OCI-LY3 (cell line): ENCODE results near the gene NCKAP5.

Experiments
- H2AFZ ChIP-seq: fragments of 200-600, 300-600 bp; shearing (Covaris generic); 2 replicates; pipeline ENCODE4 v1.6.0; 2014; ENCODE audit warnings: antibody characterized with exemption, low read depth, low read length
- H3K27ac ChIP-seq: fragments of 200-600, 300-600 bp; sonication (generic); 2 replicates; pipeline ENCODE4 v1.5.1; 2014; ENCODE audit warnings: mild to moderate bottlenecking, low read length, moderate library complexity, mixed read lengths
- H3K27me3 ChIP-seq: fragments of 200-600, 300-600 bp; sonication (generic); 2 replicates; pipeline ENCODE4 v1.6.1; 2014; ENCODE audit warnings: low read depth, low read length, mixed read lengths
- H3K36me3 ChIP-seq: fragments of 200-600, 300-600 bp; sonication (generic); replicated peaks from 2 replicates; pipeline ENCODE3; 2014; ENCODE audit warnings: low read depth, low read length, mixed read lengths
- H3K4me1 ChIP-seq: fragments of 300-600, 200-600 bp; sonication (generic); 2 replicates; pipeline ENCODE4 v1.6.1; 2014; ENCODE audit warnings: low read length, mixed read lengths
- H3K4me2 ChIP-seq: fragments of 200-600, 300-600 bp; sonication (generic); 2 replicates; pipeline ENCODE4 v1.6.1; 2014; ENCODE audit warnings: low read length, mixed read lengths
- H3K4me3 ChIP-seq: fragments of 300-600, 200-600 bp; sonication (generic); 2 replicates; pipeline ENCODE4 v1.5.1; 2014; ENCODE audit warnings: antibody characterized with exemption, mild to moderate bottlenecking, low read length, moderate library complexity
- H3K79me2 ChIP-seq: fragments of 300-600, 200-600 bp; shearing (Covaris generic); 2 replicates; pipeline ENCODE4 v1.6.1; 2014; ENCODE audit warnings: mild to moderate bottlenecking, low read length, mixed read lengths
- H3K9ac ChIP-seq: fragments of 300-600, 200-600 bp; shearing (Covaris generic); 2 replicates; pipeline ENCODE4 v1.6.0; 2014; ENCODE audit warnings: mild to moderate bottlenecking, low read length, moderate library complexity
- H3K9me3 ChIP-seq: fragments of 200-600, 300-600 bp; shearing (Covaris generic); 2 replicates; pipeline ENCODE4 v1.6.1; 2014; ENCODE audit warnings: low read length, mixed read lengths; ENCODE audit not compliant: insufficient read depth
- H4K20me1 ChIP-seq: fragments of 200-600, 300-600 bp; sonication (generic); 2 replicates; pipeline ENCODE4 v1.6.1; 2016; ENCODE audit warnings: low read length, mixed read lengths; ENCODE audit not compliant: insufficient read depth
- EZH2phosphoT487 ChIP-seq: fragments of 200-600 bp; shearing (Covaris generic); IDR thresholded peaks from 2 replicates; pipeline ENCODE4 v1.6.1; 2018; ENCODE audit warnings: antibody characterized with exemption, mixed run types, low read depth
- TF ChIP-seq, protein P1 (sequence below): fragments of 200-600, 300-600 bp; sonication (generic); IDR thresholded peaks from 2 replicates; pipeline ENCODE4 v1.5.1; 2014; ENCODE audit warnings: antibody characterized with exemption, low read length, low read depth

NCKAP5 gene

GRCh38 chr2:132733094-132733493 lies 835.2 kb downstream of the NCKAP5 start:
- Histone ChIP-seq H3K79me2 (no peaks in the 10 kb centered on the region), H3K4me2 (no peak overlapping the region), H3K9ac (no peak overlapping the region), H4K20me1 (no peaks in the 10 kb centered on the region), H3K27ac (no peak overlapping the region), H2AFZ (no peak overlapping the region), H3K36me3 (no peaks in the 10 kb centered on the region), H3K9me3 (no peaks in the 10 kb centered on the region), H3K27me3 (no peaks in the 10 kb centered on the region), H3K4me1 (no peaks in the 10 kb centered on the region), H3K4me3 (no peak overlapping the region)
- TF ChIP-seq EZH2phosphoT487 = no peak
- TF ChIP-seq, protein P1, sequence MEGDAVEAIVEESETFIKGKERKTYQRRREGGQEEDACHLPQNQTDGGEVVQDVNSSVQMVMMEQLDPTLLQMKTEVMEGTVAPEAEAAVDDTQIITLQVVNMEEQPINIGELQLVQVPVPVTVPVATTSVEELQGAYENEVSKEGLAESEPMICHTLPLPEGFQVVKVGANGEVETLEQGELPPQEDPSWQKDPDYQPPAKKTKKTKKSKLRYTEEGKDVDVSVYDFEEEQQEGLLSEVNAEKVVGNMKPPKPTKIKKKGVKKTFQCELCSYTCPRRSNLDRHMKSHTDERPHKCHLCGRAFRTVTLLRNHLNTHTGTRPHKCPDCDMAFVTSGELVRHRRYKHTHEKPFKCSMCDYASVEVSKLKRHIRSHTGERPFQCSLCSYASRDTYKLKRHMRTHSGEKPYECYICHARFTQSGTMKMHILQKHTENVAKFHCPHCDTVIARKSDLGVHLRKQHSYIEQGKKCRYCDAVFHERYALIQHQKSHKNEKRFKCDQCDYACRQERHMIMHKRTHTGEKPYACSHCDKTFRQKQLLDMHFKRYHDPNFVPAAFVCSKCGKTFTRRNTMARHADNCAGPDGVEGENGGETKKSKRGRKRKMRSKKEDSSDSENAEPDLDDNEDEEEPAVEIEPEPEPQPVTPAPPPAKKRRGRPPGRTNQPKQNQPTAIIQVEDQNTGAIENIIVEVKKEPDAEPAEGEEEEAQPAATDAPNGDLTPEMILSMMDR = no peak

DNA sequence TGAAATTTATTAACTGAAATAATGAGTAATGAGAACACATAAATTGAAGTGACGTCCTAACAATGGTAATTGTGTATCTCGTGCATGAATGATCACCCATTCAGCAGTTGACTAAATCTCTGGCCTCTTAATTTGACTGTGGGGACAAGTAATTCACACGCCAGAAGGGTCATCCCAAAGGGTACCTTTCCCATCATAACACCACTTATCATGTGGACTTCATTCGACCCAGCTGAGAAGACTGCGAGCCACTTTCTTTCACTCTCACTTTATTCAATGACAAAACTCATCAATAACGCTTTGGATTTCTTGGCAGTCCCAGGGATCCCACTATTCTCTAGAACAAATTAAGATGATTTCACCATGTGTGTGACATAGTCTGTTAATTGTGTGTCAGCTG lies 835.6 kb downstream of the NCKAP5 start:
- Histone ChIP-seq H3K27me3 (no peaks in the 10 kb centered on the region), H3K36me3 (no peaks in the 10 kb centered on the region), H2AFZ (no peak overlapping the region), H3K4me2 (no peak overlapping the region), H3K27ac (no peak overlapping the region), H3K4me1 (no peaks in the 10 kb centered on the region), H3K79me2 (no peaks in the 10 kb centered on the region), H3K9me3 (no peaks in the 10 kb centered on the region), H3K4me3 (no peak overlapping the region), H4K20me1 (no peaks in the 10 kb centered on the region), H3K9ac (no peak overlapping the region)
- no peak for TF ChIP-seq EZH2phosphoT487
- TF ChIP-seq, protein P1 = no peak

DNA sequence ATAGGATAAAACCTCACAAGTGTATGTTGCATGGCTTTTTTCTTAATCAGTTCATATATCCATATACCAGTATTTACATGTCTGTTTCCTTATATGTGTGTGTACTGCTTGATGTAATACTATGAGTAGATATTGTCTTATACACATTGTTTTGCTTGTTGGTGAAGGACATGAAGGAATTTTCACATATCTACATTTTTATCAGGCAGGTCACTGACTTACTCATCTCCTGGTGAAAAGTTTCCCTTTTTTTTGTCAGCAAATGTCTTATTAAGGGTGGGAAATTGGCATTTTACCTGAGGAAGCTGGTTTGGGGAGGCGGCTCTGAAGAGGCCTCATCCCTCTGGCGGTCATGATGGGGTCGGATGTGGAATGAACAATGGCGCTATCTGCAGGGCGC lies 836.8 kb downstream of the NCKAP5 start:
- H3K9ac ChIP-seq = no peak overlapping the region
- no peaks in the 10 kb centered on the region for H3K4me1 ChIP-seq
- no peak overlapping the region for H3K4me3 ChIP-seq
- H3K79me2 ChIP-seq = no peaks in the 10 kb centered on the region
- H3K36me3 ChIP-seq = no peaks in the 10 kb centered on the region
- H2AFZ ChIP-seq = no peak overlapping the region
- H3K27ac ChIP-seq = no peak overlapping the region
- no peak overlapping the region for H3K4me2 ChIP-seq
- H4K20me1 ChIP-seq = no peaks in the 10 kb centered on the region
- H3K9me3 ChIP-seq = no peaks in the 10 kb centered on the region
- TF ChIP-seq EZH2phosphoT487 = no peak
- TF ChIP-seq, protein P1 = no peak
- H3K27me3 ChIP-seq = no peaks in the 10 kb centered on the region

GRCh38 chr2:132730611-132731010 lies 837.7 kb downstream of the NCKAP5 start:
- H3K36me3 ChIP-seq = no peaks in the 10 kb centered on the region
- no peaks in the 10 kb centered on the region for H3K9me3 ChIP-seq
- H3K4me2 ChIP-seq = no peak overlapping the region
- no peak overlapping the region for H3K4me3 ChIP-seq
- H3K79me2 ChIP-seq = no peaks in the 10 kb centered on the region
- TF ChIP-seq EZH2phosphoT487 = no peak
- TF ChIP-seq, protein P1 = no peak
- no peak overlapping the region for H3K27ac ChIP-seq
- H3K27me3 ChIP-seq = no peaks in the 10 kb centered on the region; the same call in 1 of the 2 replicates
- H3K4me1 ChIP-seq = no peaks in the 10 kb centered on the region
- H2AFZ ChIP-seq = no peak overlapping the region
- H3K9ac ChIP-seq = no peak overlapping the region
- H4K20me1 ChIP-seq = no peaks in the 10 kb centered on the region
